Mesenteric fat pad (tissue), 1 donor: ENCODE data around the gene MIER2. TPM values are rescaled to one million over a fixed set of nuclear protein-coding genes. Genes with fewer than 3 reads are reported as not detected.
"Not testable (repeated sequence)": the region's sequence is repeated elsewhere in the genome, so short reads cannot be mapped to it uniquely, and the experiment has no call there.

Experiments used
- DNase-seq: peaks from one replicate; pipeline ENCODE4 v3.0.0-alpha.2; 2020; ENCODE audit warnings: low spot score
- long read RNA-seq: library from polyadenylated mRNA; unstranded; transcript quantifications from one replicate; pipeline ENCODE4 v2.0.0, GENCODE V29; 2020
- total RNA-seq: library from RNA; stranded (reverse); fragmentation: NEBNext Ultra II Directional; extraction: Animal tissue kit (Norgen Biotek cat#: 25700); gene quantifications from one replicate; pipeline ENCODE4 v1.2.1, GENCODE V29; 2021
- donor health status: DM: yes; HTN: yes; CAD: no.

MIER2 gene
- 53.5 TPM for total RNA-seq
- long read RNA-seq, full-length matches to known transcripts = 24 of 84 reads
- long read RNA-seq, partial matches to known transcripts = 36 of 84 reads
- long read RNA-seq, other reads (novel, unspliced or antisense) = 24 of 84 reads

- peak; percentile 96 for DNase-seq
Measured at GRCh38 chr19:344625-345319, at the start of gene MIER2. Gene MIER2, minus strand, starts transcription at chr19:344796. Its CDS starts 14 bp downstream, at chr19:344782.

GRCh38 chr19:393560-393959, 49.0 kb upstream of the MIER2 start:
- DNase-seq = not testable (repeated sequence)

GRCh38 chr19:392375-392970, 47.9 kb upstream of the MIER2 start:
- no peak for DNase-seq

- DNase-seq = no peak
Measured at GRCh38 chr19:391726-392374, 47.3 kb upstream of the MIER2 start.

GRCh38 chr19:391207-391557, 46.6 kb upstream of the MIER2 start:
- no peak for DNase-seq

- no peak for DNase-seq
Measured at GRCh38 chr19:390386-391206, 46.0 kb upstream of the MIER2 start.

- no peak for DNase-seq
Measured at GRCh38 chr19:389935-390289, 45.3 kb upstream of the MIER2 start.

- DNase-seq = no peak
Measured at GRCh38 chr19:389255-389934, 44.8 kb upstream of the MIER2 start.

- DNase-seq = no peak
Measured at GRCh38 chr19:388691-389090, 44.1 kb upstream of the MIER2 start.

- no peak for DNase-seq
Measured at GRCh38 chr19:387777-388176, 43.2 kb upstream of the MIER2 start.

GRCh38 chr19:386632-387301, 42.2 kb upstream of the MIER2 start:
- not testable (repeated sequence) for DNase-seq

- DNase-seq = not testable (repeated sequence)
Measured at GRCh38 chr19:386189-386588, 41.6 kb upstream of the MIER2 start.

GRCh38 chr19:384799-385169, 40.2 kb upstream of the MIER2 start:
- DNase-seq = no peak

- DNase-seq = peak; percentile 88
Measured at GRCh38 chr19:383922-384798, 39.6 kb upstream of the MIER2 start.

- no peak for DNase-seq
Measured at GRCh38 chr19:383040-383439, 38.4 kb upstream of the MIER2 start.

GRCh38 chr19:382578-382977, 38.0 kb upstream of the MIER2 start:
- DNase-seq = not testable (repeated sequence)

GRCh38 chr19:381901-382300, 37.3 kb upstream of the MIER2 start:
- not testable (repeated sequence) for DNase-seq

GRCh38 chr19:380618-381219, 36.1 kb upstream of the MIER2 start:
- not testable (repeated sequence) for DNase-seq

- peak; percentile 72 for DNase-seq
Measured at GRCh38 chr19:379796-380195, 35.2 kb upstream of the MIER2 start.
